ENCODE measurements around the gene CHST11.

DNA sequence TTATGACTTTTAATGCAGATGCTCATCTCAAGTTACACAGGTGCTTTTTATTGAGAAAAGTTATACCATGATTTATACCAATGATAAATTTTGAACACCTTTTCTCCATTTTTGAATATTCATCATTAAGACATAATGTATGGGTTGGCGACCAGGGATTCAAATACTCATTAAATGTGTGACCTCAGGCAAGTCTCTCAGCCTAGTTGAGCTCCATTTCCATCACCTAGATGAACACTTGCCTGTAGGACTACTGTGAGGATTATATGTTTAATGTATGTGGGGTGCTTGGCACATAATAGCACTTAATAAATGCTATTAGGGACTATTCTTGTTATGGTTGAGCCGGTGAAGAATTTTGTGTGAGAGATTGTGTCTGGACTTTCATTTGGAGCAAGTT is 228.6 kb downstream of the CHST11 start:
- TF ChIP-seq, protein P1, sequence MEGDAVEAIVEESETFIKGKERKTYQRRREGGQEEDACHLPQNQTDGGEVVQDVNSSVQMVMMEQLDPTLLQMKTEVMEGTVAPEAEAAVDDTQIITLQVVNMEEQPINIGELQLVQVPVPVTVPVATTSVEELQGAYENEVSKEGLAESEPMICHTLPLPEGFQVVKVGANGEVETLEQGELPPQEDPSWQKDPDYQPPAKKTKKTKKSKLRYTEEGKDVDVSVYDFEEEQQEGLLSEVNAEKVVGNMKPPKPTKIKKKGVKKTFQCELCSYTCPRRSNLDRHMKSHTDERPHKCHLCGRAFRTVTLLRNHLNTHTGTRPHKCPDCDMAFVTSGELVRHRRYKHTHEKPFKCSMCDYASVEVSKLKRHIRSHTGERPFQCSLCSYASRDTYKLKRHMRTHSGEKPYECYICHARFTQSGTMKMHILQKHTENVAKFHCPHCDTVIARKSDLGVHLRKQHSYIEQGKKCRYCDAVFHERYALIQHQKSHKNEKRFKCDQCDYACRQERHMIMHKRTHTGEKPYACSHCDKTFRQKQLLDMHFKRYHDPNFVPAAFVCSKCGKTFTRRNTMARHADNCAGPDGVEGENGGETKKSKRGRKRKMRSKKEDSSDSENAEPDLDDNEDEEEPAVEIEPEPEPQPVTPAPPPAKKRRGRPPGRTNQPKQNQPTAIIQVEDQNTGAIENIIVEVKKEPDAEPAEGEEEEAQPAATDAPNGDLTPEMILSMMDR (IDR thresholded peaks at IDR 0.05), result no peak
- TF ChIP-seq POLR2A (IDR thresholded peaks at IDR 0.05), result no peak
